GM18951 (cell line): Measurements from ENCODE around the gene SDHAF1.
"Not testable (repeated sequence)": the region's sequence is repeated elsewhere in the genome, so short reads cannot be mapped to it uniquely, and the experiment has no call there.

Experiments used
- POLR2A ChIP-seq: IDR thresholded peaks from 4 replicates; pipeline ENCODE4 v1.6.1; 2011; ENCODE audit warnings: mild to moderate bottlenecking; ENCODE audit not compliant: insufficient read length, insufficient read depth; ENCODE audit errors: extremely low read depth
- in situ Hi-C: fragments of 300-500 bp; cut with MboI; formaldehyde crosslinking; loops from one replicate; pipeline ENCODE4 v1.12.0; 2022; ENCODE audit warnings: low sequenced_read_pairs, mixed read lengths, inconsistent platforms; ENCODE audit not compliant: unreplicated experiment

The SDHAF1 gene, protein sequence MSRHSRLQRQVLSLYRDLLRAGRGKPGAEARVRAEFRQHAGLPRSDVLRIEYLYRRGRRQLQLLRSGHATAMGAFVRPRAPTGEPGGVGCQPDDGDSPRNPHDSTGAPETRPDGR

GRCh38 chr19:35995048-35995993 lies at the start of gene SDHAF1:
SDHAF1 (plus strand) TSS chr19:35995188; CDS start chr19:35995275, 87 bp downstream.
- peak; percentile 89 for TF ChIP-seq POLR2A
- in situ Hi-C loops = no loop called here

GRCh38 chr19:35946203-35946602 lies 48.8 kb upstream of the SDHAF1 start:
- TF ChIP-seq POLR2A = no peak
- in situ Hi-C loops = no loop called here

DNA sequence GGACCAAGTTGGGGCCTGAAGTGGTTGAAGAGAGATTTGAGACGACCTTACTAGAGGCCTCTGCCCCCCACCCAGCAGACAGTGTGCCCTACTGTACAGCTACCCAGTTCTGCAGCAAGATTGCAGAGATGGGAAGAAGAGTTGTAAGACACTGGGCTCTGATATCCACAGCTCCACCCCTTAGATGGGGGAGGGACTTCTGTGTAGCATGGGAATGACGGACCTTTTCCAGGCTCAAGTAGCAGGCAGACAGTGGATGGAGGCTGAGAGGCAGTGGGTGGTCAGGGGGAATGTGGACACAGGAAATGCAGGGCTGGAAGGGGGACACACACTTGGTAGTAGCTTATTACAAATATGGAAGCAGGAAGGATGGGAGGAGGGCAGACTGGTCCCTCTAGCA lies 45.9 kb upstream of the SDHAF1 start:
- no peak for TF ChIP-seq POLR2A
- in situ Hi-C loops = no loop called here

DNA sequence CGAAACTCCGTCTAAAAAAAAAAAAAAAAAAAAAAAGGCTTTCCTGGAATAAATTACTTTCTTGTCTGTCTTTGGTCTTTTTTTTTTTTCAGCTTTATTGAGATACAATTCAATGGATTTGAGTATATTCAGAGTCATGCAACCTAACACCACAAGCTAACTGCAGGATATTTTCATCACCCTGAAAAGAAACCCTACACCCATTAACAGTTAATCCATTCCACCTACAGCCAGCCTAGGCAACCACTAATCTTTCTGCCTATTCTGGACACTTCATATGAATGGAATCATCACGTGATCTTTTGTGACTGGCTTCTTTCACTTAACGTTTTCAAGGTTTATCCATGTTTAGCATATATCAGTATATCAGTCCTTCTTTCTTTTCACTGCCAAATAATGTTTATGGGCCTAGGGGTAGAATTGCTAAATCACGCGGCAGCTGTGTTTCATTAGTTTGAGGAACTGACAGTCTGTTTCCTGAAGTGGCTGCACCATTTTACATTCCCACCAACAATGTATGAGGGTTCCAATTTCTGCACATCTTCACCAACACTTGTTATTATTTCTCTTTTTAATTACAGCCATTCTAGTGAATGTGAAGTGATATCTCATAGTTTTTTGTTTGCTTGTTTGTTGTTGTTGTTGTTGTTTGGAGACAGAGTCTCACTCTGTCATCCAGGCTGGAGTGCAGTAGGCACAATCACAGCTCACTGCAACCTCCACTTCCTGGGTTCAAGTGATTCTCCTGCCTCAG lies 38.9 kb upstream of the SDHAF1 start:
- no peak for TF ChIP-seq POLR2A
- in situ Hi-C loops = no loop called here

- in situ Hi-C loops = not testable (repeated sequence)
Measured at GRCh38 chr19:35957411-35957810, 37.6 kb upstream of the SDHAF1 start.

GRCh38 chr19:35958660-35959039 lies 36.3 kb upstream of the SDHAF1 start:
- TF ChIP-seq POLR2A = no peak
- in situ Hi-C loops = no loop called here

DNA sequence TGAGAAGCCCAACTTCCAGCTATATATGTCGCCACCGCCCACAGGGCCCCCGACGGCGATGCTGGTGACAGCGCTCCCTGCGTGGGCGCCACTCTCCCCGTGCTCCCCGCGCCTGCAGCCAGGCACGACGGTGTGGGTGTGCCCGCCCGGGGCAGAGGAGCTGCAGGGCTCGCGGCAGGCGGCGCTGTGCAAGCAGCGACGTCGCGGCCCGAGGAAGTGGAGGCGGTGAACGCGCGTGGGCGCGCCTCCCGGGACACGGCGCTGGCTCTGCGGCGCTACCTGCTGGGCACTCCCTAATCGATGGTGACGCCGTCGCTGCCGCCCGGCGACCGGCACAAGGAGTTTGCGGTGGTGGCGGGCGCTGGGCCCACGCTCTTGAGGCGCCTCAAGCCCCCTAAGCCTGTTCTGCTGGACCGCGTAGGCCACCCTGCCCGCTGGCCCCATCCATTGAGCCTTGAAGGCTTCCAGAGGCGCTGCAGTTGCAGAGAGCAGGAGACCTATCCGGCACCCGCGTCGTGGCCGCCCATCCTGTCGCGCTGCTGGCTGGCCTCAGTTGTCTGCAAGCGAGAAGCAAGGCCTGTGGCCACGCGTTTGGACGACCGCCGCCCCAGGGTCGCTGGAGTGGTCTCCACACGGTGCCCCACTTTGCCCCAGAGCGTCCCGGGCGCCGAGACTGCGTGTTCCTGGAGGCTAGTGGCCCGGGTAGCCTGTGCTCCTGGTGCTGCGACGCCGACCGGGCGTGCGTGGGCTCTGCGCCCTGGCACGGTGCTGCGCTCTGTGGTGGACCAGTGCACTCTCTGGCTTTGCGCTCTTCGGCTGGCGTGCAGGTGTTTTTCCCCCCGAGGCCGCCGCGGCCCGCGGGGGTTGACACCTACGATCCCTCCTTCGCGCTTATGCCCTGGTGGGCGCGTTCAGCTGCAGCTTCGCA lies 35.7 kb upstream of the SDHAF1 start:
- no peak for TF ChIP-seq POLR2A
- in situ Hi-C loops = no loop called here

- TF ChIP-seq POLR2A = no peak
- in situ Hi-C loops = no loop called here
Measured at GRCh38 chr19:35959968-35960320, 35.0 kb upstream of the SDHAF1 start.

DNA sequence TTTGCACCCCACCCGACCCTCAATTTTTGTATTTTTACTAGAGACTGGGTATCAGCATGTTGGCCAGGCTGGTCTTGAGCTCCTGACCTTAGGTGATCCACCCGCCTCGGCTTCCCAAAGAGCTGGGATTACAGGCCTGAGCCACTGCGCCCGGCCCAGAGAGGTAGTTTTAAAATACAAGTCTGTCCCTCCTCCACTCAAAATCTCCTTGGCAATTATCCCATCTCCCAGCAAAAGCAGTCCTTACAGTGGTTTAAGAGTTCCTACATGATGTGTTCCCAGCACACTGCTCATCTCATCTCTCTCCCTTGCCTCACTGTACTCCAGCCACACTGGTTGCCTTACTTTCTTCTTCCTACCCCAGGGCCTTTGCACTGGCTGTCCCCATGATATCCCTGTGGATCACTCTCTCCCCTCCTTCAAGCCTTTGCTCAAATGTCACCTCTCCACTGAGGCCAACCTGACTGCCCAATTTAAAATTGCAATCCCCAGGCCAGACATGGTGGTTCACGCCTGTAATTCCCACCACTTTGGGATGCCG lies 34.5 kb upstream of the SDHAF1 start:
- TF ChIP-seq POLR2A = no peak
- in situ Hi-C loops = no loop called here

DNA sequence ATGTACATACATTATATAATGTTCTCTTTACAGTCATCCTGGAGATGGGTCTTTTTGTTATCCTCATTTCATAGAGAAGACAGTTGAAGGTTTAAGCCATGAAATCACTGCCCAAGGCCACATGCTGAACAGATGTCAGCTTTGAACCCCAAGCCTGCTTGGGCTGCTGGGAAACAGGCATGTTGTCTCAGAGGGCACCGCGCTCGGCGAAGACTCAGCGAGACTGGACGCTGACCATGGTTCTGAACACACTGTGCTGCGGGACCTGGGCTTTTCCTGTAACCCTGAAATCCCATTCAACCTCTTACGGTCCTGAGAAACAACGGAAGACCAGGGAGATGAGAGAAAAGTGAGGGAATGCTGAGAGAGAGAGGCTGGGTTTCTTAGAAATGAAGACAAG lies 31.5 kb upstream of the SDHAF1 start:
- TF ChIP-seq POLR2A = no peak
- in situ Hi-C loops = no loop called here

- in situ Hi-C loops = no loop called here
- no peak for TF ChIP-seq POLR2A
Measured at GRCh38 chr19:35966771-35967170, 28.2 kb upstream of the SDHAF1 start.

DNA sequence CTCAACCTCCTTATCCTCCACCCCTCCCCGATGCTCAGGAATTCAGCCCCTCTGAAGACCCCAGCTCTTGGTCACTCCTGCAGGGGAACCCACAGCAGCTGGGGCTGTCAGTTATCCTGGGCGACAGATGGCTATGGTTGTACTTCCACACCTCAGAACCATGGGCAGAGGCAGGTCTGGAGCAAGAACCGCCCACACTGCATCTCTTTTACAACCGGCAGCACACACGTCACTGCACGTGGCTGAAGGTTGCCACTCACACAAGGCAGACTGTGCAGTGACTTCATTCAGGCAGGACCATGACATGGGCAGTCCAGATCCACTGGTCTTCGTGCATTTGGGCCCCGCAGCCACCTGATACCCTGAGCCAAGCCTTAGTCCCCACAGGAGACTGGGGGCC lies 21.5 kb upstream of the SDHAF1 start:
- no peak for TF ChIP-seq POLR2A
- in situ Hi-C loops = no loop called here
